Choroid plexus epithelial cell (primary cell): ENCODE data around the gene MRTFB.

Experiments
- DNase-seq: peaks from one replicate; pipeline ENCODE4 v3.0.0-alpha.2; 2010; ENCODE audit warnings: low read depth
- H3K4me3 ChIP-seq: 2 replicates; pipeline ENCODE4 v1.5.1; 2011; ENCODE audit warnings: low read depth, mild to moderate bottlenecking, control low read depth, low read length, moderate library complexity
- TF ChIP-seq, protein P1 (sequence below): conservative IDR thresholded peaks from 2 replicates; pipeline ENCODE4 v1.5.1; 2011; ENCODE audit warnings: low read depth, mild to moderate bottlenecking, control low read depth, inconsistent platforms, low read length, moderate library complexity

MRTFB gene

GRCh38 chr16:14306485-14307058, 235.5 kb downstream of the MRTFB start:
- DNase-seq = no peak
- no peak overlapping the region for H3K4me3 ChIP-seq
- TF ChIP-seq, protein P1, sequence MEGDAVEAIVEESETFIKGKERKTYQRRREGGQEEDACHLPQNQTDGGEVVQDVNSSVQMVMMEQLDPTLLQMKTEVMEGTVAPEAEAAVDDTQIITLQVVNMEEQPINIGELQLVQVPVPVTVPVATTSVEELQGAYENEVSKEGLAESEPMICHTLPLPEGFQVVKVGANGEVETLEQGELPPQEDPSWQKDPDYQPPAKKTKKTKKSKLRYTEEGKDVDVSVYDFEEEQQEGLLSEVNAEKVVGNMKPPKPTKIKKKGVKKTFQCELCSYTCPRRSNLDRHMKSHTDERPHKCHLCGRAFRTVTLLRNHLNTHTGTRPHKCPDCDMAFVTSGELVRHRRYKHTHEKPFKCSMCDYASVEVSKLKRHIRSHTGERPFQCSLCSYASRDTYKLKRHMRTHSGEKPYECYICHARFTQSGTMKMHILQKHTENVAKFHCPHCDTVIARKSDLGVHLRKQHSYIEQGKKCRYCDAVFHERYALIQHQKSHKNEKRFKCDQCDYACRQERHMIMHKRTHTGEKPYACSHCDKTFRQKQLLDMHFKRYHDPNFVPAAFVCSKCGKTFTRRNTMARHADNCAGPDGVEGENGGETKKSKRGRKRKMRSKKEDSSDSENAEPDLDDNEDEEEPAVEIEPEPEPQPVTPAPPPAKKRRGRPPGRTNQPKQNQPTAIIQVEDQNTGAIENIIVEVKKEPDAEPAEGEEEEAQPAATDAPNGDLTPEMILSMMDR = no peak

DNA sequence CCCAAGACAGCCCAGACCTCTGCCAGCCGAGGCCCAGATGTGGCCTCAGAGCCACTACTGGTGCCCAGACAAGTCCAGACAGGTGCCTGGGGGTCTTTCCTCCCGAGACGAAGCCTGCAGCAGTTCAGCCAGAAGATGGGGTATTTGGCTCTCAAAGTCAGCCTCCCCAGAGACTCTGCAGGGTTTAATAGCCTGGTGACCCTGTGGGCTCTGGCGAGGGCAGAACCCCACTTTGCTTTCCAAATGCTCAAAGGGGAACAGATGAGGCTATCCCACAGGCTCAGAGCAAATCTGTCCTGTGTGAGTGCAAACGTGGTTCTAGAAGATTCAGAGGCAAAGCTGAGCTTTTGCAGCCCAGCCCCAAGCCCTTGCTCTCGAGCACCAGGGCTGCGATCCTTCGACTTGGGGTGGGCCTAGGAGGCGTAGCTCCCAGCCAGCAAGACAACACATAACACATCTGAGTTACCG, 236.0 kb downstream of the MRTFB start:
- TF ChIP-seq, protein P1 = no peak
- no peak overlapping the region for H3K4me3 ChIP-seq
- no peak for DNase-seq

- H3K4me3 ChIP-seq = no peak overlapping the region
These were observed 236.6 kb downstream of the MRTFB start for GRCh38 chr16:14307527-14308367.

DNA sequence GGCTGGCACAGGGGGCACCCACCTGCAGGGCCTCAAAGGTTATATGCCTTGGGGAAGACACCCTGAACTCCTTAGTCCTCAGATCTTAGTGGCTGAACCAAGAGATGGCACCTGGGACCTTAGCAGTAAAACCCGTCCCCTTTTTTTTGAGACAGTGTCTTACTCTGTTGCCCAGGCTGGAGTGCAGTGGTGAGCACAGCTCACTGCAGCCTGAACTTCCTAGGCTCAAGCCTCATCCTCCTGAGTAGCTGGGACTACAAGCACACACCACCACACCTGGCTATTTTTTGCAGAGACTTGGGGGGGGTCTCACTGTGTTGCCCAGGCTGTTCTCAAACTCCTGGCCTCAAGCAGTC, 237.2 kb downstream of the MRTFB start:
- TF ChIP-seq, protein P1 = no peak
- DNase-seq = no peak
- H3K4me3 ChIP-seq = no peak overlapping the region

More at GRCh38 chr16:14307527-14308367, 236.6 kb downstream of the MRTFB start:
- DNase-seq = peak; percentile 13
- TF ChIP-seq, protein P1 = no peak

- no peak overlapping the region for H3K4me3 ChIP-seq
- no peak for DNase-seq
- TF ChIP-seq, protein P1 = no peak
These were observed 238.1 kb downstream of the MRTFB start for GRCh38 chr16:14309001-14309886.

DNA sequence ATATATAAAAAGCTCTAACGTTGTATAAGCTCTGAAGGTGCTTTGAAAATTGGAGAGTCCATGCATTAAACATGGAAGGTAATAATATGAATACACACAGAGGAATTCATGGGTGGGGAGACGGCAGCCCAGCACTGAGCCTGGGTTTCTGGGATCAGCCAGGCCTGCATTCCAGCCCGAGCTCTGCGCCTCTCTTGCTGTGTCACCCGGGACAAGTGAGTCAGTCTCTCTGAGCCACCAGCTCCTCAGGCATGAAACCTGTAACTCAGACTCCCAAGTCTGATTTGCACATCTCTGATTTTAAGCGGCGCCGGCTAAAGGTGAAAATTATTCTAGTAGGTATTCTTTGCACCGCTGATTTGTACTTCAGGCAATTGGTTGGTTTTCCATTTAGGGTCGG, 238.8 kb downstream of the MRTFB start:
- no peak overlapping the region for H3K4me3 ChIP-seq
- peak; percentile 37 for DNase-seq
- TF ChIP-seq, protein P1 = no peak
